HG03354 (cell line): Measurements from ENCODE around the gene C2CD5.

Experiments used
- ATAC-seq: cut with Tn5 transposase; IDR thresholded peaks from one replicate; pipeline ENCODE4 v1.9.1; 2021; ENCODE audit warnings: mild to moderate bottlenecking; ENCODE audit not compliant: unreplicated experiment, poor library complexity, severe bottlenecking

The C2CD5 gene

GRCh38 chr12:22538311-22538710 lies 6.0 kb downstream of the C2CD5 start:
- no peak for ATAC-seq

GRCh38 chr12:22536971-22537544 lies 7.3 kb downstream of the C2CD5 start:
- no peak for ATAC-seq

GRCh38 chr12:22536346-22536945 lies 7.9 kb downstream of the C2CD5 start:
- ATAC-seq, result no peak

- ATAC-seq, result no peak
Measured at GRCh38 chr12:22535478-22535877, 8.9 kb downstream of the C2CD5 start.

- ATAC-seq, result no peak
Measured at GRCh38 chr12:22535038-22535437, 9.3 kb downstream of the C2CD5 start.

- ATAC-seq, result no peak
Measured at GRCh38 chr12:22533155-22533554, 11.2 kb downstream of the C2CD5 start.

GRCh38 chr12:22532317-22532716 lies 12.0 kb downstream of the C2CD5 start:
- ATAC-seq, result no peak

- no peak for ATAC-seq
Measured at GRCh38 chr12:22531205-22531604, 13.1 kb downstream of the C2CD5 start.

- ATAC-seq, result peak; percentile 88
Measured at GRCh38 chr12:22529281-22530060, 14.9 kb downstream of the C2CD5 start.

GRCh38 chr12:22527999-22528398 lies 16.3 kb downstream of the C2CD5 start:
- no peak for ATAC-seq

- ATAC-seq, result no peak
Measured at GRCh38 chr12:22526836-22527235, 17.5 kb downstream of the C2CD5 start.

GRCh38 chr12:22525426-22525825 lies 18.9 kb downstream of the C2CD5 start:
- no peak for ATAC-seq

GRCh38 chr12:22518998-22519397 lies 25.3 kb downstream of the C2CD5 start:
- ATAC-seq, result no peak

- ATAC-seq, result no peak
Measured at GRCh38 chr12:22518060-22518719, 26.2 kb downstream of the C2CD5 start.

- no peak for ATAC-seq
Measured at GRCh38 chr12:22514875-22515274, 29.5 kb downstream of the C2CD5 start.

- no peak for ATAC-seq
Measured at GRCh38 chr12:22505826-22506225, 38.5 kb downstream of the C2CD5 start.

- no peak for ATAC-seq
Measured at GRCh38 chr12:22500100-22500499, 44.2 kb downstream of the C2CD5 start.

- ATAC-seq, result no peak
Measured at GRCh38 chr12:22499445-22499844, 44.9 kb downstream of the C2CD5 start.

GRCh38 chr12:22494319-22494718 lies 50.0 kb downstream of the C2CD5 start:
- ATAC-seq, result no peak

- ATAC-seq, result peak; percentile 96
Measured at GRCh38 chr12:22491034-22491433, 53.3 kb downstream of the C2CD5 start.

GRCh38 chr12:22488478-22488877 lies 55.9 kb downstream of the C2CD5 start:
- ATAC-seq, result no peak
